K562 (cell line): ENCODE results near the gene GADD45GIP1. TPM values are rescaled to one million over a fixed set of nuclear protein-coding genes. Genes with fewer than 3 reads are reported as not detected.

Experiments
- BCOR ChIP-seq: fragments of 450-650 bp; IDR thresholded peaks from 2 replicates; pipeline ENCODE4 v1.6.1; 2016
- BRF1 ChIP-seq: IDR thresholded peaks from 3 replicates; pipeline ENCODE4 v1.6.1; 2011; ENCODE audit warnings: borderline replicate concordance, mild to moderate bottlenecking; ENCODE audit not compliant: insufficient read length; ENCODE audit errors: extremely low read depth
- CREBBP ChIP-seq: IDR thresholded peaks from one replicate; pipeline ENCODE4 v1.6.1; 2012; ENCODE audit warnings: low read depth, mild to moderate bottlenecking, control low read depth, inconsistent platforms, low read length
- E2F1 ChIP-seq: sonication (generic); formaldehyde crosslinking; IDR thresholded peaks from 2 replicates; pipeline ENCODE4 v1.8.1; 2023; ENCODE audit warnings: mild to moderate bottlenecking, missing genetic modification reagents, moderate library complexity
- E2F3 ChIP-seq: fragments of 250-450 bp; sonication (Bioruptor Pico); IDR thresholded peaks from 2 replicates; pipeline ENCODE4 v1.4.0; 2020; ENCODE audit warnings: mild to moderate bottlenecking
- E2F5 ChIP-seq: sonication (generic); formaldehyde crosslinking; IDR thresholded peaks from 2 replicates; pipeline ENCODE4 v1.8.0; 2022; ENCODE audit warnings: mild to moderate bottlenecking, missing genetic modification reagents
- ELF2 ChIP-seq: fragments of 250-450 bp; sonication (Bioruptor Pico); IDR thresholded peaks from 2 replicates; pipeline ENCODE4 v1.5.0; 2021; ENCODE audit warnings: mild to moderate bottlenecking
- HNRNPL ChIP-seq: fragments of 200-400 bp; formaldehyde crosslinking; IDR thresholded peaks from 2 replicates; pipeline ENCODE4 v1.6.1; 2017; ENCODE audit warnings: low read depth, mild to moderate bottlenecking, low read length
- HNRNPLL ChIP-seq: fragments of 200-400 bp; formaldehyde crosslinking; IDR thresholded peaks from 2 replicates; pipeline ENCODE4 v1.6.1; 2017; ENCODE audit warnings: low read length, low read depth, mild to moderate bottlenecking; ENCODE audit not compliant: poor library complexity, severe bottlenecking
- MCM2 ChIP-seq: fragments of 450-650 bp; IDR thresholded peaks from 2 replicates; pipeline ENCODE4 v1.6.1; 2017; ENCODE audit warnings: low read depth, mild to moderate bottlenecking
- MYC ChIP-seq, 2 experiments: fragments of 250-450 bp in 1 of 2; sonication (Bioruptor Pico) in 1 of 2; IDR thresholded peaks; 2 replicates each; pipeline versions ENCODE4 v1.5.1 to v1.6.1; 2012 to 2021; ENCODE audit warnings: low read depth in 2 of 2, borderline replicate concordance in 1 of 2, improper control_type of control experiment in 1 of 2, low read length in 1 of 2, mild to moderate bottlenecking in 1 of 2, moderate library complexity in 1 of 2
- NELFE ChIP-seq: IDR thresholded peaks from 2 replicates; pipeline ENCODE4 v1.6.1; 2011; ENCODE audit warnings: mild to moderate bottlenecking; ENCODE audit not compliant: insufficient read depth, insufficient read length
- NFIC ChIP-seq: fragments of 450-650 bp; IDR thresholded peaks from 2 replicates; pipeline ENCODE4 v1.6.1; 2017; ENCODE audit warnings: mild to moderate bottlenecking, inconsistent platforms
- NONO ChIP-seq, 2 experiments: fragments of 200-400 bp in 1 of 2; fragments of 450-650 bp in 1 of 2; formaldehyde crosslinking in 1 of 2; IDR thresholded peaks; 2 replicates each; pipeline ENCODE4 v1.6.1; 2017; ENCODE audit warnings: low read depth in 2 of 2, mild to moderate bottlenecking in 2 of 2, moderate library complexity in 2 of 2, low read length in 1 of 2
- PHB ChIP-seq: fragments of 250-450 bp; sonication (Bioruptor Pico); IDR thresholded peaks from 2 replicates; pipeline ENCODE4 v1.5.0; 2021
- SMAD1 ChIP-seq: fragments of 150-350 bp; IDR thresholded peaks from 2 replicates; pipeline ENCODE4 v1.6.1; 2014; ENCODE audit warnings: low read length, low read depth; ENCODE audit not compliant: partially characterized antibody
- SRSF9 ChIP-seq: fragments of 200-400 bp; formaldehyde crosslinking; IDR thresholded peaks from 2 replicates; pipeline ENCODE4 v1.6.1; 2017; ENCODE audit warnings: low read depth, low read length, borderline replicate concordance
- TAF1 ChIP-seq: IDR thresholded peaks from 2 replicates; pipeline ENCODE4 v1.6.1; 2011; ENCODE audit warnings: mild to moderate bottlenecking, low read length, moderate library complexity; ENCODE audit not compliant: insufficient read depth, control insufficient read depth, severe bottlenecking; ENCODE audit errors: extremely low read depth
- ZNF444 ChIP-seq: fragments of 250-450 bp; sonication (Bioruptor Pico); IDR thresholded peaks from 2 replicates; pipeline ENCODE4 v1.4.0; 2020; ENCODE audit warnings: mild to moderate bottlenecking, moderate library complexity
- ZNF668 ChIP-seq: fragments of 250-450 bp; sonication (Bioruptor Pico); IDR thresholded peaks from 2 replicates; pipeline ENCODE4 v1.8.0; 2022; ENCODE audit warnings: mild to moderate bottlenecking, inconsistent platforms
- polyA plus RNA-seq, 8 experiments: library from polyadenylated mRNA; depleted of rRNA in 4 of 8; stranded (reverse) in 5 of 8; unstranded in 3 of 8; fragments of >200 nt; fragmentation: Nextera tagmentation in 2 of 8; fragmentation: Illumina TruSeq in 1 of 8; extraction: Ambion mirVana in 2 of 8; extraction: Trizol in 1 of 8; gene quantifications; 2 replicates each; pipeline versions ENCODE4 v1.2.1 to v1.2.3, GENCODE V29; 2011 to 2014; ENCODE audit warnings: inconsistent platforms in 1 of 8, missing spikeins in 1 of 8
- total RNA-seq, 7 experiments: library from RNA; depleted of rRNA in 6 of 7; stranded (reverse); fragments of >200 nt in 6 of 7; fragmentation: Illumina TruSeq in 2 of 7; extraction: Trizol in 2 of 7; gene quantifications; 2 replicates each; pipeline versions ENCODE4 v1.2.1 to v1.2.3, GENCODE V29; 2011 to 2021; ENCODE audit warnings: low replicate concordance in 1 of 7
- TF ChIP-seq, protein P1 (sequence below): fragments of 450-650 bp; IDR thresholded peaks from 2 replicates; pipeline ENCODE4 v1.6.1; 2018; ENCODE audit not compliant: partially characterized antibody
- TF ChIP-seq, protein P2 (sequence below): sonication (generic); formaldehyde crosslinking; IDR thresholded peaks from 2 replicates; pipeline ENCODE4 v1.9.0; 2022; ENCODE audit warnings: mild to moderate bottlenecking, missing genetic modification reagents

Gene GADD45GIP1
- total and polyA plus RNA-seq, 9 of the 15 experiments (the other 6 are each of a cell fraction or from before 2014, with no cell fraction given) = 5.1 to 161 (median 29.2) TPM

GRCh38 chr19:12945479-12946091, 11.4 kb downstream of the GADD45GIP1 start, which contains the start of gene RAD23A (continued):
- TF ChIP-seq E2F5 (CRISPR knock-in tag) (peak; percentile 80), SRSF9 (no peak), TAF1 (peak; percentile 97), HNRNPLL (no peak), ELF2 (CRISPR knock-in tag) (peak; percentile 89), ZNF444 (CRISPR knock-in tag) (peak; percentile 46; the same call in 1 of the 2 replicates), HNRNPL (no peak), NFIC (0 out of 2 replicates have a peak, but pooled peaks have one; percentile 3), E2F1 (CRISPR knock-in tag) (peak; percentile 86), NELFE (no peak), ZNF668 (CRISPR knock-in tag) (no peak), E2F3 (CRISPR knock-in tag) (peak; percentile 89), BCOR (no peak), CREBBP (no peak), MYC (IDR thresholded peaks at IDR 0.05; ENCODE audit: low read depth, low read length) (peak; percentile 98), MYC (CRISPR knock-in tag; IDR thresholded peaks at IDR 0.05; ENCODE audit: borderline replicate concordance, low read depth) (peak; percentile 93; the same call in 1 of the 2 replicates), PHB (CRISPR knock-in tag) (peak; percentile 55; the same call in 1 of the 2 replicates), NONO (IDR thresholded peaks at IDR 0.05; ENCODE audit: low read depth in 2 of 2, low read length in 1 of 2) (peak; percentile 47 to 58; a peak in 1 of 4 replicates), SMAD1 (peak; percentile 74), BRF1 (no peak), MCM2 (no peak)
- TF ChIP-seq, protein P1, sequence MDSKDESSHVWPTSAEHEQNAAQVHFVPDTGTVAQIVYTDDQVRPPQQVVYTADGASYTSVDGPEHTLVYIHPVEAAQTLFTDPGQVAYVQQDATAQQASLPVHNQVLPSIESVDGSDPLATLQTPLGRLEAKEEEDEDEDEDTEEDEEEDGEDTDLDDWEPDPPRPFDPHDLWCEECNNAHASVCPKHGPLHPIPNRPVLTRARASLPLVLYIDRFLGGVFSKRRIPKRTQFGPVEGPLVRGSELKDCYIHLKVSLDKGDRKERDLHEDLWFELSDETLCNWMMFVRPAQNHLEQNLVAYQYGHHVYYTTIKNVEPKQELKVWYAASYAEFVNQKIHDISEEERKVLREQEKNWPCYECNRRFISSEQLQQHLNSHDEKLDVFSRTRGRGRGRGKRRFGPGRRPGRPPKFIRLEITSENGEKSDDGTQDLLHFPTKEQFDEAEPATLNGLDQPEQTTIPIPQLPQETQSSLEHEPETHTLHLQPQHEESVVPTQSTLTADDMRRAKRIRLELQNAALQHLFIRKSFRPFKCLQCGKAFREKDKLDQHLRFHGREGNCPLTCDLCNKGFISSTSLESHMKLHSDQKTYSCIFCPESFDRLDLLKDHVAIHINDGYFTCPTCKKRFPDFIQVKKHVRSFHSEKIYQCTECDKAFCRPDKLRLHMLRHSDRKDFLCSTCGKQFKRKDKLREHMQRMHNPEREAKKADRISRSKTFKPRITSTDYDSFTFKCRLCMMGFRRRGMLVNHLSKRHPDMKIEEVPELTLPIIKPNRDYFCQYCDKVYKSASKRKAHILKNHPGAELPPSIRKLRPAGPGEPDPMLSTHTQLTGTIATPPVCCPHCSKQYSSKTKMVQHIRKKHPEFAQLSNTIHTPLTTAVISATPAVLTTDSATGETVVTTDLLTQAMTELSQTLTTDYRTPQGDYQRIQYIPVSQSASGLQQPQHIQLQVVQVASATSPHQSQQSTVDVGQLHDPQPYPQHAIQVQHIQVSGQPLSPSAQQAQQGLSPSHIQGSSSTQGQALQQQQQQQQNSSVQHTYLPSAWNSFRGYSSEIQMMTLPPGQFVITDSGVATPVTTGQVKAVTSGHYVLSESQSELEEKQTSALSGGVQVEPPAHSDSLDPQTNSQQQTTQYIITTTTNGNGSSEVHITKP = peak; percentile 55
- TF ChIP-seq, protein P2, sequence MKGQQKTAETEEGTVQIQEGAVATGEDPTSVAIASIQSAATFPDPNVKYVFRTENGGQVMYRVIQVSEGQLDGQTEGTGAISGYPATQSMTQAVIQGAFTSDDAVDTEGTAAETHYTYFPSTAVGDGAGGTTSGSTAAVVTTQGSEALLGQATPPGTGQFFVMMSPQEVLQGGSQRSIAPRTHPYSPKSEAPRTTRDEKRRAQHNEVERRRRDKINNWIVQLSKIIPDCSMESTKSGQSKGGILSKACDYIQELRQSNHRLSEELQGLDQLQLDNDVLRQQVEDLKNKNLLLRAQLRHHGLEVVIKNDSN (CRISPR knock-in tag) = peak; percentile 100
